HG03354 (cell line): ENCODE data around the gene PLA2G4F.

Experiments
- ATAC-seq: cut with Tn5 transposase; IDR thresholded peaks from one replicate; pipeline ENCODE4 v1.9.1; 2021; ENCODE audit warnings: mild to moderate bottlenecking; ENCODE audit not compliant: unreplicated experiment, poor library complexity, severe bottlenecking

Gene PLA2G4F

GRCh38 chr15:42136513-42136912 is 19.9 kb downstream of the PLA2G4F start:
- no peak for ATAC-seq

- ATAC-seq, result no peak
Observed at GRCh38 chr15:42135351-42135750, 21.1 kb downstream of the PLA2G4F start.

GRCh38 chr15:42134617-42135245 is 21.7 kb downstream of the PLA2G4F start:
- no peak for ATAC-seq

- ATAC-seq, result no peak
Observed at GRCh38 chr15:42133886-42134502, 22.4 kb downstream of the PLA2G4F start.

GRCh38 chr15:42133356-42133755 is 23.1 kb downstream of the PLA2G4F start:
- ATAC-seq, result no peak

- ATAC-seq, result no peak
Observed at GRCh38 chr15:42131826-42132806, 24.3 kb downstream of the PLA2G4F start.

- ATAC-seq, result no peak
Observed at GRCh38 chr15:42131006-42131405, 25.4 kb downstream of the PLA2G4F start.

- ATAC-seq, result no peak
Observed at GRCh38 chr15:42130246-42130986, 26.0 kb downstream of the PLA2G4F start.

- ATAC-seq, result no peak
Observed at GRCh38 chr15:42129364-42129763, 27.1 kb downstream of the PLA2G4F start.

GRCh38 chr15:42128476-42128875 is 28.0 kb downstream of the PLA2G4F start:
- no peak for ATAC-seq

- no peak for ATAC-seq
Observed at GRCh38 chr15:42123546-42123945, 32.9 kb downstream of the PLA2G4F start.

GRCh38 chr15:42121682-42122081 is 34.8 kb downstream of the PLA2G4F start:
- no peak for ATAC-seq

- no peak for ATAC-seq
Observed at GRCh38 chr15:42121021-42121420, 35.4 kb downstream of the PLA2G4F start.

GRCh38 chr15:42120285-42120684 is 36.2 kb downstream of the PLA2G4F start:
- ATAC-seq, result no peak

GRCh38 chr15:42119446-42119760 is 37.0 kb downstream of the PLA2G4F start:
- ATAC-seq, result no peak

- no peak for ATAC-seq
Observed at GRCh38 chr15:42118650-42119445, 37.6 kb downstream of the PLA2G4F start.

GRCh38 chr15:42111924-42112323 is 44.5 kb downstream of the PLA2G4F start:
- no peak for ATAC-seq

- no peak for ATAC-seq
Observed at GRCh38 chr15:42110367-42110766, 46.1 kb downstream of the PLA2G4F start.

- no peak for ATAC-seq
Observed at GRCh38 chr15:42108806-42109205, 47.6 kb downstream of the PLA2G4F start.
